Bronchial epithelial cell (primary cell): Measurements from ENCODE around the gene CD96. TPM values are rescaled to one million over a fixed set of nuclear protein-coding genes. Genes with fewer than 3 reads are reported as not detected.
"Not testable (repeated sequence)": the region's sequence is repeated elsewhere in the genome, so short reads cannot be mapped to it uniquely, and the experiment has no call there.

Experiments used
- DNase-seq: peaks from one replicate; pipeline ENCODE4 v3.0.0-alpha.2; 2010; ENCODE audit warnings: low read depth
- FAIRE-seq: peaks from 2 replicates; lab custom pipeline; 2011; peaks lifted over from hg19 to GRCh38; lab: Jason Lieb, UNC
- H3K27me3 ChIP-seq: 2 replicates; pipeline ENCODE4 v1.5.1; 2011; ENCODE audit warnings: low read length; ENCODE audit not compliant: control insufficient read depth, insufficient read depth
- H3K36me3 ChIP-seq: 2 replicates; pipeline ENCODE4 v1.5.1; 2011; ENCODE audit warnings: low read length; ENCODE audit not compliant: control insufficient read depth, insufficient read depth
- H3K4me3 ChIP-seq: 2 replicates; pipeline ENCODE4 v1.5.1; 2011; ENCODE audit warnings: mild to moderate bottlenecking, low read depth, low read length, control low read depth
- total RNA-seq: library from RNA; depleted of rRNA; stranded (reverse); fragments of >200 nt; gene quantifications from 2 replicates; pipeline ENCODE4 v1.2.1, GENCODE V29; 2014
- TF ChIP-seq, protein P1 (sequence below): IDR thresholded peaks from 2 replicates; pipeline ENCODE4 v1.5.1; 2011; ENCODE audit warnings: mild to moderate bottlenecking, moderate library complexity, low read length, control low read depth, inconsistent platforms; ENCODE audit not compliant: insufficient read depth, severe bottlenecking

Gene CD96
- total RNA-seq, 1 donor from 2014 or later, result not detected

DNA sequence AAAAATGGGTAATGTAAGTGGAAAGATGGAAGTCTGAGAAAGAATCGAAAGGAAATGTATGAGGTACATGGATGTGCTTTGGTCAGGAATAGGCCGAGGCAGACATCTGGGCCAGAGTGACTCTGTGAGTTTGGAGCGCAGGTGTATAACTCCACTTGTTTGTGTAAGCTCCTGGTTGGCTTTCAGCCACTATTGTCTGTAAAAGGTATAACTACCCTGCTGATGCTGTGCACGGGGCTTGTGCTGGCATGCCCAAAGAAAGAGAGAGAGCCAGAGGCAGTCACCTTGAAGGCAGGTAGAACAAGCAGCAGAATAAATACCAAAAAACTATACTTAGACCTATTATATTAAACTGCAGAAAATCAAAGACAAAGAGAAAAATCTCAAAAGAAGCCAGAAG lies 32.7 kb upstream of the CD96 start:
- Histone ChIP-seq H3K4me3 (no peak overlapping the region), H3K36me3 (no peaks in the 10 kb centered on the region), H3K27me3 (no peaks in the 10 kb centered on the region)
- DNase-seq, result peak; percentile 87
- FAIRE-seq, result no peak
- TF ChIP-seq, protein P1, sequence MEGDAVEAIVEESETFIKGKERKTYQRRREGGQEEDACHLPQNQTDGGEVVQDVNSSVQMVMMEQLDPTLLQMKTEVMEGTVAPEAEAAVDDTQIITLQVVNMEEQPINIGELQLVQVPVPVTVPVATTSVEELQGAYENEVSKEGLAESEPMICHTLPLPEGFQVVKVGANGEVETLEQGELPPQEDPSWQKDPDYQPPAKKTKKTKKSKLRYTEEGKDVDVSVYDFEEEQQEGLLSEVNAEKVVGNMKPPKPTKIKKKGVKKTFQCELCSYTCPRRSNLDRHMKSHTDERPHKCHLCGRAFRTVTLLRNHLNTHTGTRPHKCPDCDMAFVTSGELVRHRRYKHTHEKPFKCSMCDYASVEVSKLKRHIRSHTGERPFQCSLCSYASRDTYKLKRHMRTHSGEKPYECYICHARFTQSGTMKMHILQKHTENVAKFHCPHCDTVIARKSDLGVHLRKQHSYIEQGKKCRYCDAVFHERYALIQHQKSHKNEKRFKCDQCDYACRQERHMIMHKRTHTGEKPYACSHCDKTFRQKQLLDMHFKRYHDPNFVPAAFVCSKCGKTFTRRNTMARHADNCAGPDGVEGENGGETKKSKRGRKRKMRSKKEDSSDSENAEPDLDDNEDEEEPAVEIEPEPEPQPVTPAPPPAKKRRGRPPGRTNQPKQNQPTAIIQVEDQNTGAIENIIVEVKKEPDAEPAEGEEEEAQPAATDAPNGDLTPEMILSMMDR, result no peak

- DNase-seq (peak; percentile 46), FAIRE-seq (no peak)
- TF ChIP-seq, protein P1, result no peak
- Histone ChIP-seq H3K4me3 (no peak overlapping the region), H3K36me3 (no peaks in the 10 kb centered on the region), H3K27me3 (no peaks in the 10 kb centered on the region)
Observed at GRCh38 chr3:111517801-111518200, 24.2 kb upstream of the CD96 start.

GRCh38 chr3:111519178-111519855 lies 22.7 kb upstream of the CD96 start:
- no peak overlapping the region for H3K4me3 ChIP-seq
- TF ChIP-seq, protein P1, result no peak
- FAIRE-seq (no peak), DNase-seq (no peak)
- no peaks in the 10 kb centered on the region for H3K36me3 ChIP-seq
- H3K27me3 ChIP-seq, result no peaks in the 10 kb centered on the region

GRCh38 chr3:111521891-111522290 lies 20.1 kb upstream of the CD96 start:
- DNase-seq (no peak), FAIRE-seq (no peak)
- Histone ChIP-seq H3K36me3 (no peaks in the 10 kb centered on the region), H3K4me3 (no peak overlapping the region), H3K27me3 (no peaks in the 10 kb centered on the region)
- TF ChIP-seq, protein P1, result no peak

GRCh38 chr3:111524486-111524885 lies 17.5 kb upstream of the CD96 start:
- not testable (repeated sequence) for H3K27me3 ChIP-seq, H3K4me3 ChIP-seq, DNase-seq, H3K36me3 ChIP-seq
- peak; percentile 18 for FAIRE-seq

- DNase-seq (peak; percentile 25), FAIRE-seq (no peak)
- Histone ChIP-seq H3K36me3 (no peaks in the 10 kb centered on the region), H3K4me3 (no peak overlapping the region), H3K27me3 (no peaks in the 10 kb centered on the region)
- TF ChIP-seq, protein P1, result no peak
Observed at GRCh38 chr3:111531446-111531845, 10.6 kb upstream of the CD96 start.
